Measurements from ENCODE around the gene MOGAT2. TPM values are rescaled to one million over a fixed set of nuclear protein-coding genes. Genes with fewer than 3 reads are reported as not detected.

MOGAT2 gene
- total and polyA plus RNA-seq, 2 of the 4 experiments (the other 2 are of a cell fraction) = not detected

GRCh38 chr11:75766443-75767227 is 49.0 kb downstream of the MOGAT2 start:
- in situ Hi-C loops (cut with MboI; ENCODE audit: low sequenced_read_pairs) = no loop called here
- H2BK5ac ChIP-seq (ENCODE audit: low read depth, low read length, poor library complexity, severe bottlenecking) = no peak overlapping the region
- H2BK20ac ChIP-seq (ENCODE audit: low read depth, low read length) = no peak overlapping the region
- POLR2A ChIA-PET (ENCODE audit: unreplicated experiment) = no interaction called here
- no peak for DNase-seq
- H3K79me1 ChIP-seq (ENCODE audit: low read depth in 1 of 2, low read length in 2 of 2) = no peaks in the 10 kb centered on the region
- no peak overlapping the region for H3K4me2 ChIP-seq (ENCODE audit: low read depth, low read length)
- WGBS, 2 experiments (ENCODE audit: extremely low coverage in 2 of 2, insufficient read length in 1 of 2) = 88% methylated on average over 2 of the region's 4 CpGs; no CpG with 5 or more reads in 1 of the 2 experiments
- H2AK5ac ChIP-seq (ENCODE audit: low read depth, low read length) = no peak overlapping the region
- no peak overlapping the region for H2BK15ac ChIP-seq (ENCODE audit: low read depth, low read length)
- no peaks in the 10 kb centered on the region for H4K20me1 ChIP-seq (ENCODE audit: insufficient read depth, low read length)
- H3K36me3 ChIP-seq (ENCODE audit: control insufficient read depth, insufficient read depth, low read length) = no peaks in the 10 kb centered on the region
- H3K4ac ChIP-seq (ENCODE audit: low read depth, low read length) = no peak overlapping the region
- H2AFZ ChIP-seq (replicated peaks; ENCODE audit: low read length, poor library complexity) = no peak overlapping the region
- no peak for ATAC-seq (ENCODE audit: low read depth)
- no TSS peak for BruUV-seq (replicated peaks)
- H3K56ac ChIP-seq (ENCODE audit: extremely low read depth, insufficient read depth, low read length) = no peak overlapping the region
- no peak overlapping the region for H3K4me3 ChIP-seq (ENCODE audit: insufficient read depth, low read depth, low read length)
- CTCF ChIA-PET = no interaction called here
- H3K27me3 ChIP-seq (ENCODE audit: control insufficient read depth, insufficient read depth, low read length) = peaks cover 43% of the 10 kb centered on the region
- no peak overlapping the region for H4K5ac ChIP-seq (ENCODE audit: low read depth, low read length)
- dilution Hi-C loops (cut with HindIII; ENCODE audit: low sequenced_read_pairs, unreplicated experiment) = no loop called here
- no peak overlapping the region for H2AK9ac ChIP-seq (replicated peaks; ENCODE audit: low read depth, low read length, poor library complexity)
- intact Hi-C loops (cut with micrococcal nuclease) = no loop called here
- no peak overlapping the region for H3K14ac ChIP-seq (replicated peaks; ENCODE audit: low read depth, low read length)
- H3K9me3 ChIP-seq (ENCODE audit: control insufficient read depth, insufficient read depth, low read length) = no peaks in the 10 kb centered on the region
- no peak overlapping the region for H3K27ac ChIP-seq (ENCODE audit: insufficient read depth, low read length)
- H3K4me1 ChIP-seq (ENCODE audit: control insufficient read depth, insufficient read depth, low read length) = peaks cover 8% of the 10 kb centered on the region
- H3K23ac ChIP-seq (ENCODE audit: low read depth, low read length) = no peak overlapping the region
- H2BK120ac ChIP-seq (ENCODE audit: low read depth, low read length) = no peak overlapping the region
- TF ChIP-seq MAFK (IDR thresholded peaks at IDR 0.05; ENCODE audit: low read depth, low read length) (no peak), CEBPB (IDR thresholded peaks at IDR 0.05; ENCODE audit: low read depth, low read length) (no peak), RCOR1 (IDR thresholded peaks at IDR 0.05; ENCODE audit: insufficient replicate concordance, low read length) (no peak), CTCF (conservative IDR thresholded peaks at IDR 0.05; ENCODE audit: low read depth, low read length) (no peak), MXI1 (IDR thresholded peaks at IDR 0.05; ENCODE audit: borderline replicate concordance, low read depth, low read length) (no peak), MAZ (IDR thresholded peaks at IDR 0.05; ENCODE audit: borderline replicate concordance, low read depth, low read length) (no peak), ELK1 (IDR thresholded peaks at IDR 0.05; ENCODE audit: borderline replicate concordance, low read depth, low read length) (no peak), USF2 (IDR thresholded peaks at IDR 0.05; ENCODE audit: low read depth, low read length) (no peak), SMC3 (IDR thresholded peaks at IDR 0.05; ENCODE audit: low read depth, low read length) (no peak), POLR2A (IDR thresholded peaks at IDR 0.05; ENCODE audit: low read depth, low read length) (no peak), CHD1 (IDR thresholded peaks at IDR 0.05; ENCODE audit: low read depth, low read length) (no peak), BHLHE40 (IDR thresholded peaks at IDR 0.05; ENCODE audit: low read depth, low read length) (no peak), NFE2L2 (IDR thresholded peaks at IDR 0.05; ENCODE audit: low read depth, low read length) (no peak), RAD21 (IDR thresholded peaks at IDR 0.05; ENCODE audit: low read length) (no peak), RFX5 (IDR thresholded peaks at IDR 0.05; ENCODE audit: low read depth, low read length) (no peak), FOS (IDR thresholded peaks at IDR 0.05; ENCODE audit: low read depth, low read length) (no peak)
- H4K8ac ChIP-seq (ENCODE audit: low read depth in 2 of 2, low read length in 2 of 2) = no peak overlapping the region
- H3K9ac ChIP-seq (ENCODE audit: low read depth, low read length) = no peak overlapping the region
- H3K18ac ChIP-seq (ENCODE audit: low read depth, low read length) = no peak overlapping the region
- no peak overlapping the region for H4K91ac ChIP-seq (ENCODE audit: insufficient read depth, low read depth, low read length)
- H3K9me1 ChIP-seq (ENCODE audit: insufficient read depth, low read length) = no peaks in the 10 kb centered on the region; the same call in 1 of the 2 replicates
